Measurements from ENCODE around the gene CPT1B. TPM values are rescaled to one million over a fixed set of nuclear protein-coding genes. Genes with fewer than 3 reads are reported as not detected.

CPT1B gene
- total RNA-seq, 1 donor from 2014 or later, result 32.2 TPM

- POLR2A ChIA-PET, result interaction anchor here (0.9 to 1.2 kb wide), 2 partner anchors 12 to 22 kb away, joined by 3 to 4 read pairs; partner anchors contain the start of gene CHKB
- intact Hi-C loops (cut with micrococcal nuclease), result no loop called here
- Mint-ChIP-seq H3K9me3 (no peaks in the 10 kb centered on the region), H3K4me1 (peaks cover 10% of the 10 kb centered on the region), H3K27me3 (no peaks in the 10 kb centered on the region), H3K27ac (no peak overlapping the region), H3K4me3 (no peak overlapping the region), H3K36me3 (ENCODE audit: low read depth) (peaks cover 23% of the 10 kb centered on the region)
- DNase-seq (no peak), ATAC-seq (ENCODE audit: low read depth) (no peak)
- no peak for TF ChIP-seq CTCF (IDR thresholded peaks at IDR 0.05)
- CTCF ChIA-PET, result interaction anchor here (0.6 to 1.1 kb wide), 2 partner anchors 44 to 70 kb away, joined by 3 to 4 read pairs; partner anchors contain the start of gene SCO2
These were observed 8.2 kb downstream of the CPT1B start for GRCh38 chr22:50569896-50570535.

- Mint-ChIP-seq H3K4me3 (no peak overlapping the region), H3K36me3 (ENCODE audit: low read depth) (peaks cover 23% of the 10 kb centered on the region), H3K27ac (no peak overlapping the region), H3K9me3 (no peaks in the 10 kb centered on the region), H3K4me1 (peaks cover 10% of the 10 kb centered on the region), H3K27me3 (no peaks in the 10 kb centered on the region)
- intact Hi-C loops (cut with micrococcal nuclease), result no loop called here
- ChIA-PET CTCF (interaction anchor here (1.1 kb wide), 1 partner anchor 43 kb away, joined by 4 read pairs; the partner anchor contains the start of gene SCO2), POLR2A (interaction anchor here (1.2 kb wide), 1 partner anchor 13 kb away, joined by 4 read pairs; the partner anchor contains the start of gene CHKB)
- ATAC-seq (ENCODE audit: low read depth) (no peak), DNase-seq (no peak)
- no peak for TF ChIP-seq CTCF (IDR thresholded peaks at IDR 0.05)
These were observed 9.2 kb downstream of the CPT1B start for GRCh38 chr22:50569041-50569459.

- ChIA-PET POLR2A (interaction anchor here (1.2 kb wide), 1 partner anchor 14 kb away, joined by 4 read pairs; the partner anchor contains the start of gene CHKB), CTCF (interaction anchor here (1.1 kb wide), 1 partner anchor 43 kb away, joined by 4 read pairs; the partner anchor contains the start of gene SCO2)
- ATAC-seq (ENCODE audit: low read depth) (no peak), DNase-seq (no peak)
- H3K27me3 Mint-ChIP-seq, result peaks cover 1% of the 10 kb centered on the region
- intact Hi-C loops (cut with micrococcal nuclease), result no loop called here
- H3K4me1 Mint-ChIP-seq, result peaks cover 12% of the 10 kb centered on the region
- no peak for TF ChIP-seq CTCF (IDR thresholded peaks at IDR 0.05)
- no peaks in the 10 kb centered on the region for H3K9me3 Mint-ChIP-seq
- H3K36me3 Mint-ChIP-seq (ENCODE audit: low read depth), result peaks cover 23% of the 10 kb centered on the region
- no peak overlapping the region for H3K4me3 Mint-ChIP-seq
- H3K27ac Mint-ChIP-seq, result no peak overlapping the region
These were observed 9.6 kb downstream of the CPT1B start for GRCh38 chr22:50568626-50569025.

- Mint-ChIP-seq H3K4me1 (peaks cover 21% of the 10 kb centered on the region), H3K36me3 (ENCODE audit: low read depth) (peaks cover 24% of the 10 kb centered on the region), H3K27me3 (peaks cover 1% of the 10 kb centered on the region), H3K4me3 (no peak overlapping the region), H3K9me3 (no peaks in the 10 kb centered on the region), H3K27ac (no peak overlapping the region)
- no peak for DNase-seq
- ChIA-PET POLR2A (interaction anchor here (0.6 to 5.4 kb wide), 2 partner anchors 27 to 39 kb away, joined by 3 to 197 read pairs; partner anchors contain the start of genes SCO2 and TYMP), CTCF (no interaction called here)
- ATAC-seq (ENCODE audit: low read depth), result no peak
- no peak for TF ChIP-seq CTCF (IDR thresholded peaks at IDR 0.05)
- intact Hi-C loops (cut with micrococcal nuclease), result no loop called here
These were observed 10.4 kb downstream of the CPT1B start for GRCh38 chr22:50567721-50568252.

- ATAC-seq (ENCODE audit: low read depth) (no peak), DNase-seq (no peak)
- peaks cover 1% of the 10 kb centered on the region for H3K27me3 Mint-ChIP-seq
- H3K27ac Mint-ChIP-seq, result no peak overlapping the region
- H3K36me3 Mint-ChIP-seq (ENCODE audit: low read depth), result peaks cover 9% of the 10 kb centered on the region
- no peak overlapping the region for H3K4me3 Mint-ChIP-seq
- POLR2A ChIA-PET, result interaction anchor here (1.0 to 5.4 kb wide), 7 partner anchors 13 to 56 kb away, joined by 4 to 197 read pairs (median 10); partner anchors contain the start of genes CHKB, CPT1B, SCO2 and TYMP
- no peaks in the 10 kb centered on the region for H3K9me3 Mint-ChIP-seq
- peaks cover 15% of the 10 kb centered on the region for H3K4me1 Mint-ChIP-seq
- CTCF ChIA-PET, result interaction anchor here (0.9 to 1.7 kb wide), 3 partner anchors 37 to 57 kb away, joined by 3 to 7 read pairs (median 4); partner anchors contain the start of gene SCO2
- no peak for TF ChIP-seq CTCF (IDR thresholded peaks at IDR 0.05)
- intact Hi-C loops (cut with micrococcal nuclease), result no loop called here
These were observed 13.9 kb downstream of the CPT1B start for GRCh38 chr22:50564289-50564688.

Measured in activated B cell treated with CpG ODN at 0.5 μM for 24 hours (primary cell).